GM12891 (cell line): ENCODE data around the gene SPINDOC.
A peak's percentile ranks its signal among the peaks of the same experiment; 100 is the strongest.
"Not testable (repeated sequence)": the region's sequence is repeated elsewhere in the genome, so short reads cannot be mapped to it uniquely, and the experiment has no call there.

ENCODE experiments used
- DNase-seq: peaks from one replicate; pipeline ENCODE4 v3.0.0; 2011; ENCODE audit warnings: low spot score; ENCODE audit not compliant: insufficient read length
- FAIRE-seq: peaks from 2 replicates; lab custom pipeline; 2011; peaks lifted over from hg19 to GRCh38; lab: Jason Lieb, UNC
- PAX5 ChIP-seq: IDR thresholded peaks from 2 replicates; pipeline ENCODE4 v1.6.1; 2011; ENCODE audit warnings: low read length, moderate library complexity, mild to moderate bottlenecking; ENCODE audit not compliant: insufficient read depth, severe bottlenecking
- POLR2A ChIP-seq: IDR thresholded peaks from 2 replicates; pipeline ENCODE4 v1.6.1; 2011; ENCODE audit warnings: low read depth, low read length, control low read depth
- POLR2AphosphoS5 ChIP-seq: IDR thresholded peaks from 2 replicates; pipeline ENCODE4 v1.6.1; 2011; ENCODE audit warnings: low read depth, low read length, control low read depth
- POU2F2 ChIP-seq: IDR thresholded peaks from 2 replicates; pipeline ENCODE4 v1.6.1; 2011; ENCODE audit warnings: low read depth, mild to moderate bottlenecking, control low read depth, low read length, moderate library complexity
- SPI1 ChIP-seq: IDR thresholded peaks from 2 replicates; pipeline ENCODE4 v1.6.1; 2011; ENCODE audit warnings: low read depth, low read length, control low read depth
- TAF1 ChIP-seq: IDR thresholded peaks from 2 replicates; pipeline ENCODE4 v1.6.1; 2011; ENCODE audit warnings: low read depth, low read length, control low read depth

SPINDOC gene

DNA sequence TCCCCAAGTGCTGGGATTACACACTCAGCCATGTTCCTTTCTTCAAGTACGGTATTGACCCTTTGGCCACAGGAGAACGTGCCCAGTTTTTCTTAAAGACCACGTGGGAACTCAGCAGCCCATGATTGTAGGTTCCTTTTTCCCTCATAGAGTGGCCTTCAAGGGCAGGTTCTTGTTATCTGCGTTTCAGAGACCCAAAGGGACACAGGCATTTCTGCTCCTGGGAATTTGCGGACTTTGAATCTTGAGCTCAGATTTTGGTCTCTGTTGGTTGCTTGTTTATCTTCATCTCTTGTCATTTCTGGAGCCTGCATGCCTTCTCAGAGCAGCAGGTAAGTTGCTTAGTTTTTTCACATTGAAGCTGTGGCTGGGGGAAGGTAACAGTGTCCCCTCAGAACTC lies 37.7 kb downstream of the SPINDOC start:
- DNase-seq: no peak
- FAIRE-seq: no peak
- TF ChIP-seq SPI1: no peak
- TF ChIP-seq POLR2AphosphoS5: no peak
- TF ChIP-seq POLR2A: no peak
- no peak for TF ChIP-seq POU2F2
- TF ChIP-seq TAF1: no peak
- TF ChIP-seq PAX5: no peak

DNA sequence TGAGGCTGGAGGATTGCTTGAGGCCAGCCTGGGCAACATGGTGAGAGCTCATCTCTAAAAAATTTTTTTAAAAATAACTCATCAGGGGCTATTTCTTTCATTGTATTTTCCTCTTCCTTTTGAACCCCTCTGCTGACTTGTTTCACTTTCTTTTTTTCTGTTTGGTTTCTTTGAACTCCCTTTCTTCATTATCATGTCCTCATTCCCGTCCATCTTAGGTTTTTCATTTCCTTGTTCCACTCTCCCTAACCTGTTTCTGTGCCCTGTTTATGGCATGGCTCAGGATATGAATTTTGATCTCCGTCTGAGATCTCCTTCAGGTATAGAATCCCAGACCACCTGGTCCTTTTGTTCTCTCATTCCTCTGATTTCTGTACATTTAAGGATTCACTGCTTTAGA lies 38.1 kb downstream of the SPINDOC start:
- peak; percentile 11; the same call in 1 of the 2 replicates for TF ChIP-seq SPI1
- TF ChIP-seq TAF1: no peak
- DNase-seq: no peak
- FAIRE-seq: no peak

GRCh38 chr11:63853476-63853875 lies 40.2 kb downstream of the SPINDOC start:
- TF ChIP-seq SPI1: no peak
- no peak for FAIRE-seq

DNA sequence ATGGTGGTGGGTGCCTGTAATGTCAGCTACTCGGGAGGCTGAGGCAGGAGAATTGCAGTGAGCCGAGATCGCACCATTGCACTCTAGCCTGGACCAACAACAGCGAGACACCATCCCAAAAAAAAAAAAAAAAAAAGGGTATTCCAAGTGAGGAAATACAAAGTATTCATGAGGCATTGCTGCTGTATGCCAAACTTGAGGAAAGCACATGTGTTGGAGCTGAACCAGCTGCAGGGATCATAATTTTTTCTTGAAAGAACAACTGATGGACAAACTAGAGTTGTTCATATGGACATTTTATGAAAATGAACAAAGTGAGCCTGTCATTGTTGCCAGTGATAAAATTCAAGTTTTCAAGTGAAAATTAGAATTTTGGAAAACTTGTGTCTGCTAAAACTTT lies 41.4 kb downstream of the SPINDOC start:
- FAIRE-seq (no peak), DNase-seq (no peak)
- TF ChIP-seq POU2F2: no peak
- TF ChIP-seq POLR2AphosphoS5: no peak
- no peak for TF ChIP-seq POLR2A
- no peak for TF ChIP-seq SPI1
- TF ChIP-seq TAF1: no peak
- TF ChIP-seq PAX5: no peak

More at GRCh38 chr11:63853476-63853875, 40.2 kb downstream of the SPINDOC start:
- no peak for DNase-seq

DNA sequence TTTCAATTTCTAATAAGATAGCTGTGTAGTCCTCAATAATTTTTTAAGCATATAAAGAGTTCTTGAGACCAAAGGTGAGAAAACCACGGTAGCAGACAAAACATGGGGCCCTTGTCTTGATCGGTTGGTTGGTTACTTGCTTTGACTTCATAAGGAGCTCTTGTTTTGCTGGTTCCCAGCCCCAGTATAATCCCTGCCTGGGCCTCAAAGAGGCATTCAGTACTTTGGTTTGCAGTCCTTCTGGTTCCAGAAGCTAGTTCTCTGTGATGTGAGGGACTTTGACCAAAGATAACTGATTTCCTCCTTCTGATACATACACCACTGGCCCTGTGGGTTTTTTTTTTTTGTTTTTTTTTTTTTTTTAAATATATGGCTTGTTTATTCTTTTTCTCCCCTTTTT lies 42.7 kb downstream of the SPINDOC start:
- TF ChIP-seq PAX5 (no peak), POLR2A (no peak), POLR2AphosphoS5 (no peak), TAF1 (no peak), SPI1 (no peak), POU2F2 (no peak)
- DNase-seq (no peak), FAIRE-seq (peak; percentile 9)

DNA sequence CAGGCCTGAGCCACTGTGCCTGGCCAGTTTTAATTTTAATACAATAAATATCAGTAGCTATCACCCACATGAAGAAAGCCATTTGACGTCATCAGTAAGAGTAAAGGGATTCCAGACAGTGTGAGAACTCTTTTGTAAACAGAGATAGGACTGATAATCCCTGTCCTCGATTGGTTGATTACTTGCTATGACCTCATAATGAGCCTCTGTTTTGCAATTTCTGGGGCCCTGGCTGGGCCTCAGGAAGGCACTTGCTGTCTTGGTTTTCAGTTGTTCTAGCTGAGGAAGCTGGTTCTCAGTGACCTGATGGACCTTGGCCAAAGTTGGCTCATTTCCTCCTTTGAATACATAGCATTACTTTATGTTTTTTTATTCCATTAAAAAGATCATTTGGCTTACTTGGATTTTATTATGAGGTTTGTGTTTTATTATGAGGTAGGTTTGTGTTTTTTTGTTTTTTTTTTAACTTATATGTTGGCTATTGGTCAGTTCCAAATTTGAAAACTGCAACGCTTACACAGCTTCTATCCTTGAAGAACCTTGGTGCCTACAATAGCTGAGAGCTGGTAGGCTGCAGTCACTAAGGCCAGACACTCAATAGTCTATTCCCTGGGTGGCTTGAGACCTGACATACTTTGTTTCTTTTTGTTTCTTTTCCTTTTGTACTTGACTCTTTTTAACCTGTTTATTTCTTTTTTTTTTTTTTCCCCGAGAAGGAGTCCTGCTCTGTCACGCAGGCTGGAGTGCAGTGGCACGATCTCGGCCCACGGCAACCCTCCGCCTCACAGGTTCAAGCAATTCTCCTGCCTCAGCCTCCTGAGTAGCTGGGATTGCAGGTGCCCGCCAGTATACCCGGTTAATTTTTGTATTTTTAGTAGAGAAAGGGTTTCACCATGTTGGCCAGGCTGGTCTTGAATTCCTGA lies 45.6 kb downstream of the SPINDOC start:
- FAIRE-seq (no peak), DNase-seq (no peak)
- no peak for TF ChIP-seq POLR2A
- no peak for TF ChIP-seq PAX5
- TF ChIP-seq SPI1: 0 out of 2 replicates have a peak, but pooled peaks have one; percentile 13

- DNase-seq (no peak), FAIRE-seq (no peak)
Observed at GRCh38 chr11:63862923-63863322, 49.7 kb downstream of the SPINDOC start.

GRCh38 chr11:63863620-63864019 lies 50.4 kb downstream of the SPINDOC start:
- not testable (repeated sequence) for FAIRE-seq

More at GRCh38 chr11:63862923-63863322, 49.7 kb downstream of the SPINDOC start:
- TF ChIP-seq POU2F2 (no peak), PAX5 (no peak), POLR2A (no peak), SPI1 (no peak), POLR2AphosphoS5 (no peak), TAF1 (no peak)

DNA sequence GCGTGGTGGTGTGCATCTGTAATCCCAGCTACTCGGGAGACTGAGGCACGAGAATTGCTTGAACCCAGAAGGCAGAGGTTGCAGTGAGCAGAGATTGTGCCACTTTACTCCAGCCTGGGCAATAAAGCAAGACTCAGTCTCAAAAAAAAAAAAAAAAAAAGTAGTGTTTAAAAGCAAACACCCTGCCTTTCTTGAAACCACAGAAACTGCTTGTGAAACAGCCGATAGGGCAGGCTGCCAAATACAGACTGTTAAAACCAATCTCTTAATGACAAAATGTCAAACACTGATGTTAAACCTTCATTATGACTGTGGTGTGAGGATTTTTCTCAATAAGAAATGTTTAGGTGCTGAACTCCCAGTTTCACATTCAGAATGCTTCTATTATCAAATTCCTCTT lies 53.0 kb downstream of the SPINDOC start:
- peak; percentile 48 for DNase-seq
- TF ChIP-seq POLR2A: no peak
- no peak for TF ChIP-seq TAF1
- TF ChIP-seq POLR2AphosphoS5: no peak
- no peak for TF ChIP-seq SPI1
- no peak for TF ChIP-seq PAX5
- no peak for TF ChIP-seq POU2F2
- FAIRE-seq: no peak

More at GRCh38 chr11:63863620-63864019, 50.4 kb downstream of the SPINDOC start:
- not testable (repeated sequence) for DNase-seq

DNA sequence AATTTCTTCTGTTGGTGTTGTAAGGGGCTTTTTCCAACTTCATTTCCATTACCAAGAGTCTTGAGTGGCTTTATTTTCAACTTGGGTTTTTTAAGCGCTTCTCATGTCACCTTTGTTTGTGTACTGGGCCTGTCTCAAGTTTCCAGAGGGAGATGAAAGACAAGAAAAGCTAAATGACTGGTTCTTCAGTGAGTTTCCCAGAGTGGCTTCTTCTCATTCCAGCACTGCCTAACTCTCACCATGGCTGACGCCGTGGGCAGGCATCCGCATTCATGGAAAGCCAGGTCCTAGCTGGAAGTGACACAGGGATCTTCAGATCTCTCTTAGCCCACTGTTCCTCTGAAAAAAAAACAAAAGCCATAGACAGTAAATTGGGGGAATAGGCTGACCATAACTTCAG lies 54.3 kb downstream of the SPINDOC start:
- DNase-seq (no peak), FAIRE-seq (no peak)
- TF ChIP-seq POLR2AphosphoS5 (no peak), SPI1 (no peak), POLR2A (no peak), POU2F2 (no peak), TAF1 (no peak)
